K562 treated with DMSO at 1 percent for 12 hours (cell line): Measurements from ENCODE around the gene FLT4. TPM values are rescaled to one million over a fixed set of nuclear protein-coding genes. Genes with fewer than 3 reads are reported as not detected.

Experiments used
- total RNA-seq: library from RNA; unstranded; fragments of 300-600 nt; gene quantifications from 2 replicates; pipeline ENCODE4 v1.2.3, GENCODE V29; 2022; ENCODE audit not compliant: insufficient read depth

FLT4 gene
- 0.33 and 0.93 TPM in 2 replicates for total RNA-seq

GRCh38 chr5:180649297-180650039 is at the start of gene FLT4:
TSS of gene FLT4 (minus strand) at chr5:180649600. CDS start at chr5:180649545, 55 bp downstream.

GRCh38 chr5:180591311-180591887 is 58.0 kb downstream of the FLT4 start, which contains the start of gene SCGB3A1:
TSS of gene SCGB3A1 (minus strand) at chr5:180591499. CDS start at chr5:180591462, 37 bp downstream.

Other genes with a start within 250 kb of the FLT4 start
- 3.8 and 15.4 TPM in 2 replicates for gene CNOT6, start 155.2 kb downstream of the FLT4 start, total RNA-seq
- not detected in 2 replicates for gene SCGB3A1, start 58.1 kb downstream of the FLT4 start, total RNA-seq
- not detected in 2 replicates for gene OR2Y1, start 90.5 kb upstream of the FLT4 start, total RNA-seq
- gene MGAT1, start 153.2 kb upstream of the FLT4 start, total RNA-seq, result 109 and 136 TPM in 2 replicates
- 8.8 and 19.1 TPM in 2 replicates for gene ZFP62, start 211.7 kb upstream of the FLT4 start, total RNA-seq
- gene BTNL8, start 249.6 kb upstream of the FLT4 start, total RNA-seq, result not detected in 2 replicates